ENCODE measurements around the gene NTRK1.

GRCh38 chr1:156857532-156857931 is 3.1 kb upstream of the NTRK1 start:
- TF ChIP-seq CTCF (IDR thresholded peaks at IDR 0.05) (no peak), POLR2A (IDR thresholded peaks at IDR 0.05) (no peak), POLR2AphosphoS5 (IDR thresholded peaks at IDR 0.05) (no peak)

Measured in breast epithelium (tissue), 3 donors.